ENCODE results near the gene FAM43B.

- no peak for TF ChIP-seq MAX (IDR thresholded peaks at IDR 0.05)
- no peak for TF ChIP-seq REST (IDR thresholded peaks at IDR 0.05; ENCODE audit: low read depth)
- TF ChIP-seq CREB1 (IDR thresholded peaks at IDR 0.05; ENCODE audit: low read depth) = no peak
- TF ChIP-seq YY1 (IDR thresholded peaks at IDR 0.05; ENCODE audit: low read depth) = no peak
- TF ChIP-seq TAF1 (IDR thresholded peaks at IDR 0.05; ENCODE audit: low read depth) = no peak
Observed at GRCh38 chr1:20508411-20508771, 44.0 kb upstream of the FAM43B start.
